HEK293T (cell line): ENCODE measurements around the gene EEF2KMT.

Experiments used
- CTCF ChIA-PET: fragments of 350-600 bp; formaldehyde crosslinking; extraction: SDS; loops from one replicate; lab custom pipeline; 2021; ENCODE audit warnings: antibody characterized with exemption, inconsistent platforms; lab: Yijun Ruan, JAX
- POLR2A ChIA-PET: fragments of 350-600 bp; formaldehyde crosslinking; extraction: SDS; loops from one replicate; lab custom pipeline; 2020; ENCODE audit warnings: antibody characterized with exemption, inconsistent platforms; lab: Yijun Ruan, JAX
- DNase-seq: peaks from one replicate; pipeline ENCODE4 v3.0.0; 2012; ENCODE audit warnings: mixed read lengths; ENCODE audit errors: extremely low spot score
- ARNT ChIP-seq: fragments of 450-650 bp; IDR thresholded peaks from 2 replicates; pipeline ENCODE4 v1.6.1; 2017; ENCODE audit warnings: mild to moderate bottlenecking
- BHLHE40 ChIP-seq: fragments of 450-650 bp; IDR thresholded peaks from 2 replicates; pipeline ENCODE4 v1.6.1; 2016; ENCODE audit warnings: mild to moderate bottlenecking, moderate library complexity, borderline replicate concordance
- CTBP1 ChIP-seq: fragments of 450-650 bp; IDR thresholded peaks from 2 replicates; pipeline ENCODE4 v1.6.1; 2016; ENCODE audit warnings: borderline replicate concordance
- ELF4 ChIP-seq: fragments of 450-650 bp; IDR thresholded peaks from 2 replicates; pipeline ENCODE4 v1.6.1; 2017; ENCODE audit warnings: antibody characterized with exemption
- FOXA1 ChIP-seq: fragments of 450-650 bp; IDR thresholded peaks from 2 replicates; pipeline ENCODE4 v1.6.1; 2016; ENCODE audit warnings: mild to moderate bottlenecking
- FOXK2 ChIP-seq: fragments of 450-650 bp; IDR thresholded peaks from 2 replicates; pipeline ENCODE4 v1.6.1; 2016; ENCODE audit warnings: mild to moderate bottlenecking
- FOXM1 ChIP-seq: fragments of 450-650 bp; IDR thresholded peaks from 2 replicates; pipeline ENCODE4 v1.6.1; 2017; ENCODE audit warnings: mild to moderate bottlenecking, borderline replicate concordance
- HDGF ChIP-seq: fragments of 450-650 bp; IDR thresholded peaks from 2 replicates; pipeline ENCODE4 v1.6.1; 2017; ENCODE audit warnings: antibody characterized with exemption, borderline replicate concordance
- L3MBTL2 ChIP-seq: fragments of 450-650 bp; conservative IDR thresholded peaks from 2 replicates; pipeline ENCODE4 v1.6.1; 2016; ENCODE audit warnings: mild to moderate bottlenecking
- LEF1 ChIP-seq: fragments of 450-650 bp; IDR thresholded peaks from 2 replicates; pipeline ENCODE4 v1.6.1; 2017; ENCODE audit warnings: mild to moderate bottlenecking, borderline replicate concordance
- NFRKB ChIP-seq: fragments of 450-650 bp; IDR thresholded peaks from 2 replicates; pipeline ENCODE4 v1.6.1; 2016; ENCODE audit warnings: mild to moderate bottlenecking, moderate library complexity
- SP1 ChIP-seq: fragments of 450-650 bp; IDR thresholded peaks from 2 replicates; pipeline ENCODE4 v1.6.1; 2017
- SUZ12 ChIP-seq: fragments of 450-650 bp; IDR thresholded peaks from 2 replicates; pipeline ENCODE4 v1.6.1; 2016; ENCODE audit warnings: mild to moderate bottlenecking
- TARDBP ChIP-seq: fragments of 450-650 bp; IDR thresholded peaks from 2 replicates; pipeline ENCODE4 v1.6.1; 2016
- ZNF384 ChIP-seq: fragments of 450-650 bp; IDR thresholded peaks from 2 replicates; pipeline ENCODE4 v1.6.1; 2016
- TF ChIP-seq, protein P1 (sequence below): fragments of 450-650 bp; IDR thresholded peaks from 2 replicates; pipeline ENCODE4 v1.6.1; 2016

EEF2KMT gene

DNA sequence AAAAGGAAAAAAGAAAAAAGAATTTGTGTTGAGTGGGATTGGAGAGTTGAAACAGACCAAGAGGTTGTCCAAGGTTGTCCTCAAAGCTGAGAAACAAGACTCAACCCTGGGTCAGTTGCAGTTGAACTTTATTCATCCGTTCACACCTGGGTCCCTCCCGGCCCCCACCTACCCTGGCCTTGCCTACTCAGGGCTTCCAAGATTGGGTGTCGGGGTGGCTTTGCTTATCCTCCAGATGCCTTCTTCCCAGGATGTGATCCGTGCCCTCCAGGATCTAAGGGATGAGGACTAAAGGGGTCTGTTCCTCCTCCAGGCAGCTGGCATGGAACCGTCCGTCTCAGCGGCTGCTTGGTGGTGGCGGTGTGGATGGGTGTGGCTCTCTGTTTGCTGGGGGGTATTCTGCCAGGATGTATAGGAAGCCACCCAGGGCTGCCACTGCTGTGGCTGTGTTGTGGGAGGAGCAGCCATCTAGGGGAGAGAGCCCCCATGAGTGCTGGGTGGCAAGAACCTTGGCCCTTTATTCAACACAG, 53.5 kb downstream of the EEF2KMT start:
- DNase-seq = no peak
- ChIA-PET POLR2A (no interaction called here), CTCF (no interaction called here)
- TF ChIP-seq TARDBP (no peak), CTBP1 (no peak), HDGF (no peak), LEF1 (no peak), ELF4 (no peak)
- TF ChIP-seq, protein P1, sequence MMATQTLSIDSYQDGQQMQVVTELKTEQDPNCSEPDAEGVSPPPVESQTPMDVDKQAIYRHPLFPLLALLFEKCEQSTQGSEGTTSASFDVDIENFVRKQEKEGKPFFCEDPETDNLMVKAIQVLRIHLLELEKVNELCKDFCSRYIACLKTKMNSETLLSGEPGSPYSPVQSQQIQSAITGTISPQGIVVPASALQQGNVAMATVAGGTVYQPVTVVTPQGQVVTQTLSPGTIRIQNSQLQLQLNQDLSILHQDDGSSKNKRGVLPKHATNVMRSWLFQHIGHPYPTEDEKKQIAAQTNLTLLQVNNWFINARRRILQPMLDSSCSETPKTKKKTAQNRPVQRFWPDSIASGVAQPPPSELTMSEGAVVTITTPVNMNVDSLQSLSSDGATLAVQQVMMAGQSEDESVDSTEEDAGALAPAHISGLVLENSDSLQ = no peak

DNA sequence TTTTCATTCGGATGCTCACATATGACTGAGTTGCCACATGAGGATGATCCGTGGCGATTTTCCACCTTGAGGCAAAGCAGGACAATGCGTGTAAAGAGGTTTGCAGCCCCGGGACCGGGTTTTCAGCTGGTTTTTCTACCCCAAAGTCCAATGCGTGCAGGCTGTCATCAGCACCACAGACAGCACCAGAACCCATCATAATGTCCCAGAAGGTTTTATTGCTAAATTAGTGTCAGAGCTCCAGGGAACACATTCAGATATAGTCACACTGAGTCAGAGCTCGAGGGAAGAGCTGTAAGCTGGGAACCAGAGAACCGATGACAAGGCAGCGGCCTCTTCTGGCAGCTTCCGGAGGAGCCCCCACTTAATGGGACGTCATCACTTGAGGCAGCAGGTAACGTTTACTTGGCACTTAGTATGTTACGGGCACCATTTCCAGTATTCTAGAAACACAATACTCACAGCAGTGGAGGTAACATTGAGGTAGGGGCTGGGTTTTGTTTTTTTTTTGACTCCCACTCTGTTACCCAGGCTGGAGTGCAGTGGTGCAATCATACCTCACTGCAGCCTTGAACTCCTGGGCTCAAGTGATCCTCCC, 54.9 kb downstream of the EEF2KMT start:
- no peak for DNase-seq
- POLR2A ChIA-PET = no interaction called here
- CTCF ChIA-PET = no interaction called here
- no peak for TF ChIP-seq HDGF
- TF ChIP-seq LEF1 = no peak
- TF ChIP-seq CTBP1 = no peak
- no peak for TF ChIP-seq ELF4
- TF ChIP-seq ARNT = no peak
- TF ChIP-seq, protein P1 = no peak
- TF ChIP-seq FOXA1 = no peak
- no peak for TF ChIP-seq FOXM1
- TF ChIP-seq TARDBP = no peak
- no peak for TF ChIP-seq L3MBTL2

DNA sequence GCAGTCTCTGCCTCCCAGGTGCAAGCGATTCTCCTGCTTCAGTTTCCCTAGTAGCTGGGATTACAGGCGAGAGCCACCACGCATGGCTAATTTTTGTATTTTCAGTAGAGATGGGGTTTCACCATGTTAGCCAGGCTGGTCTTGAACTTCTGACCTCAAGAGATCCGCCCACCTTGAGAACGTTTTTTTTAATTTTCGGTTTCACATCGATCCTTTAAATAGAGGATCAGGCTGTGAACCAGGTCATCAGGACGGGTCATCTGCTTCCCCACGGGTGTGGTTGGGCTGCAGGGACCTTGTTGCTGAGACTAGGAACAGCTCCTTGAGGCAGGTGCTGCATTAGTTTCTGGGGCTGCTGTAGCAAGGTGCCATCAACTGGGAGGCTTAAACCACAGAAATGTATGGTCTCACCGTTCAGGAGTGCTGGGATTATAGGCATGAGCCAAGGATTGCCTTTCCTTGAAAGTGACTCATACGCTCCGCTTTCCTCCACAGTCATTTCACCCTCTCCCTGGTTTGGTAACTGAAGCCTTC, 55.9 kb downstream of the EEF2KMT start:
- ChIA-PET CTCF (interaction anchor here (0.6 kb wide), 1 partner anchor 52 kb away, joined by 3 read pairs; no protein-coding TSS in a partner anchor), POLR2A (no interaction called here)
- TF ChIP-seq SUZ12 (no peak), FOXA1 (no peak), CTBP1 (no peak), BHLHE40 (no peak), NFRKB (no peak), FOXM1 (no peak), ARNT (no peak), TARDBP (no peak), SP1 (no peak), HDGF (no peak), FOXK2 (no peak)
- TF ChIP-seq, protein P1 = no peak
- no peak for DNase-seq

DNA sequence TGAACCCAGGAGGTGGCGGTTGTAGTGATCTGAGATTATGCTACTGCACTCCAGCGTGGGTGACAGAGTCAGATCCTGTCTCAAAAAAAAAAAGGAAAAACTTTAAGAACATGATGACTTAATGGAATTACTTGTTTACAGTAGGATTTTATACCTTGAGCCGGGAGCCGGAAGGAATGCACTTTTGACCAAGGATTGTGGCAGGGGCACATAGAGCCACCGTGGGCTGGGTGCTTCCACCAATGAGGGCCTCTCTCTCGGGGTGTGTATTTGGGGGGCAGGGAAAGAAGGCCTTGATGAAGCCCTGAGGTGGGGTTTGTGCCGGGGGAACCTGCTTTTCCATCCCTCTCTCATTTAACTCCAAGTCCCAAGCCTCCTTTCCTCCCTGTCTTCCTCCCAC, 57.1 kb downstream of the EEF2KMT start:
- ChIA-PET POLR2A (interaction anchor here (0.8 kb wide), 1 partner anchor 82 kb away, joined by 3 read pairs; the partner anchor contains the start of gene SEC14L5), CTCF (no interaction called here)
- TF ChIP-seq TARDBP = no peak
- no peak for TF ChIP-seq L3MBTL2
- TF ChIP-seq SP1 = no peak
- TF ChIP-seq LEF1 = no peak
- TF ChIP-seq ELF4 = no peak
- TF ChIP-seq FOXK2 = no peak
- TF ChIP-seq FOXA1 = no peak
- no peak for TF ChIP-seq HDGF
- no peak for TF ChIP-seq FOXM1
- no peak for TF ChIP-seq SUZ12
- TF ChIP-seq CTBP1 = no peak
- no peak for TF ChIP-seq ARNT
- no peak for TF ChIP-seq ZNF384
- TF ChIP-seq NFRKB = no peak
- TF ChIP-seq, protein P1 = no peak
- no peak for DNase-seq

DNA sequence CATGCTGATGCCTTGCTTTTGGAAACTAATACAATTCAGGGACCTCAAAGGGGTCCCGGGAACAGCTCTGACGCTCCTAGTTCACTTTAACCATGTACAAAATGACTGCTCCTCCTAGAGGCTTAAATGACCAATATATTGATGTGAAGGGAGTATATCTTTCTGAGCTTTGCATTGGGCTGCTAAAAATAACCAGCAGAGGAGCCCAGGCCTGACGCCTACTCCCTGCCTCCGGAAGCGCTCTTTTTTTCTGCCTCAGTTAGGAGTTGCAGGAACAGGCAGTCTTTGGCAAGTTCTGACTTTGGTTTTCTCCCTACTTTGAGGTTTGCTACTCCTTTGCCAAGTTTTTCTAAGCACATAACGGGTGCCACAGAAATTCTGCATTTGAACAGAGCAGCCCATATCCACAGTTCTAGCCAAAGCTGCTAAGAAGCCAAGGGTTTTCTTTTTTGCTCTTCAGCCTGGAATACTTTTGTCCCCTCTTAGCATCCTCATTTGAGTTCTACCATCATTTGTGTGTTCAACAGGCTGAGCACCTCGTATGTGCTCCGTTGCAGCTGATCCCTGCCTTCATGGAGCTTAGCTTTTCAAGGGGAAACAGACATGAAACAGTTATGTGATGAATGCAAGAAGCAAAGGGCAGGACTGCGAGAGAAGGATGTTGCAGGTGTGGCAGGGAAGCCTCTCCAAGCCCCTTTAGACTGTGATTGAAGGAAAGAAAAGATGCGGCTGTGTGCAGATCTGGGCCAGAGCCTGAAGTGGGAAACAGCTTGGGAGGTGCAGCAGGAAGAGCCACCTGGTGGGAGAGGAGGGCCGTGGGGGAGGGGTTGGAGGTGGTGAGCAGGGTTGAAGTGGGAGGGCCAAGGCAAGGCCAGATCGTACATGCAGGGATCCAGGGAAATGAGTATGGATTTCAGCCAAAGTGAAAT, 61.1 kb downstream of the EEF2KMT start:
- TF ChIP-seq LEF1 (no peak), L3MBTL2 (no peak), SP1 (no peak)
- ChIA-PET POLR2A (no interaction called here), CTCF (no interaction called here)
- DNase-seq = no peak
